ENCODE data around the gene PIM1. TPM values are rescaled to one million over a fixed set of nuclear protein-coding genes. Genes with fewer than 3 reads are reported as not detected.

The PIM1 gene
- total RNA-seq, 1 experiment from 2014 or later, result 18.6 TPM

GRCh38 chr6:37205997-37206340 is 36.0 kb downstream of the PIM1 start:
- intact Hi-C loops (cut with micrococcal nuclease; ENCODE audit: unreplicated experiment), result loop anchor here (5.0 kb wide), 1 partner anchor 104 kb away; no protein-coding TSS in a partner anchor
- Mint-ChIP-seq H3K9me3 (ENCODE audit: low read depth, unreplicated experiment) (no peaks in the 10 kb centered on the region), H3K27ac (ENCODE audit: unreplicated experiment) (no peak overlapping the region), H3K4me3 (ENCODE audit: low read depth, unreplicated experiment) (no peak overlapping the region), H3K27me3 (ENCODE audit: unreplicated experiment) (peaks cover under 1% of the 10 kb centered on the region), H3K4me1 (ENCODE audit: low read depth, unreplicated experiment) (peaks cover 39% of the 10 kb centered on the region), H3K36me3 (ENCODE audit: insufficient read depth, unreplicated experiment) (no peaks in the 10 kb centered on the region)
- BruUV-seq (replicated peaks), result no TSS peak
- no peak for TF ChIP-seq CTCF (IDR thresholded peaks at IDR 0.05; ENCODE audit: unreplicated experiment)
- no peak for DNase-seq
- CTCF ChIA-PET, result no interaction called here

- Mint-ChIP-seq H3K9me3 (ENCODE audit: low read depth, unreplicated experiment) (no peaks in the 10 kb centered on the region), H3K36me3 (ENCODE audit: insufficient read depth, unreplicated experiment) (no peaks in the 10 kb centered on the region), H3K27me3 (ENCODE audit: unreplicated experiment) (no peaks in the 10 kb centered on the region), H3K27ac (ENCODE audit: unreplicated experiment) (no peak overlapping the region), H3K4me1 (ENCODE audit: low read depth, unreplicated experiment) (peaks cover 39% of the 10 kb centered on the region), H3K4me3 (ENCODE audit: low read depth, unreplicated experiment) (no peak overlapping the region)
- TF ChIP-seq CTCF (IDR thresholded peaks at IDR 0.05; ENCODE audit: unreplicated experiment), result no peak
- CTCF ChIA-PET, result interaction anchor here (0.7 kb wide), 1 partner anchor 191 kb away, joined by 3 read pairs; no protein-coding TSS in a partner anchor
- BruUV-seq (replicated peaks), result no TSS peak
- no peak for DNase-seq
- intact Hi-C loops (cut with micrococcal nuclease; ENCODE audit: unreplicated experiment), result loop anchor here (5.0 kb wide), 1 partner anchor 104 kb away; no protein-coding TSS in a partner anchor
These were observed 36.7 kb downstream of the PIM1 start for GRCh38 chr6:37206622-37207021.

GRCh38 chr6:37207903-37208456 is 38.0 kb downstream of the PIM1 start:
- peak; percentile 95 for DNase-seq
- no peaks in the 10 kb centered on the region for H3K9me3 Mint-ChIP-seq (ENCODE audit: low read depth, unreplicated experiment)
- peak; percentile 89 for TF ChIP-seq CTCF (IDR thresholded peaks at IDR 0.05; ENCODE audit: unreplicated experiment)
- intact Hi-C loops (cut with micrococcal nuclease; ENCODE audit: unreplicated experiment), result loop anchor here (1.0 to 5.0 kb wide), 3 partner anchors 36 to 441 kb away; no protein-coding TSS in a partner anchor
- no peaks in the 10 kb centered on the region for H3K27me3 Mint-ChIP-seq (ENCODE audit: unreplicated experiment)
- no TSS peak for BruUV-seq (replicated peaks)
- H3K27ac Mint-ChIP-seq (ENCODE audit: unreplicated experiment), result no peak overlapping the region
- H3K4me3 Mint-ChIP-seq (ENCODE audit: low read depth, unreplicated experiment), result no peak overlapping the region
- H3K36me3 Mint-ChIP-seq (ENCODE audit: insufficient read depth, unreplicated experiment), result no peaks in the 10 kb centered on the region
- peaks cover 28% of the 10 kb centered on the region for H3K4me1 Mint-ChIP-seq (ENCODE audit: low read depth, unreplicated experiment)
- CTCF ChIA-PET, result interaction anchor here (0.7 to 6.6 kb wide), 4 partner anchors 156 to 316 kb away, joined by 3 to 185 read pairs (median 4); no protein-coding TSS in a partner anchor

DNA sequence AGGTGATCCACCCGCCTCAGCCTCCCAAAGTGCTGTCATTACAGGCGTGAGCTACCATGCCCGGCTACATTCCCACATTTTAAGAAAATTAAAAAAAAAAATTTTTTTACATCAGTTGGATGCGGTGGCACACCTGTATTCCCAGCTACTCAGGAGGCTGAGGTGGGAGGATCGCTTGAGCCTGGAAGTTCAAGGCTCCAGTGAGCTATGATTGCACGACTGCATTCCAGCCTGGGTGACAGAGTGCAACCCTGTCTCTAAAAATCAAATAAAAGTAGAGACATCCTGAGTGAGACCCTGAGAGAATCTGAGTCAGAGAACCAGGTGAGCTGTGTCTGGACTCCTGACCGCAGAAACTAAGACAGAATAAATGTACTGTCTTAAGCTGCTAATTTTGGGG is 38.8 kb downstream of the PIM1 start:
- Mint-ChIP-seq H3K27ac (ENCODE audit: unreplicated experiment) (no peak overlapping the region), H3K9me3 (ENCODE audit: low read depth, unreplicated experiment) (no peaks in the 10 kb centered on the region), H3K36me3 (ENCODE audit: insufficient read depth, unreplicated experiment) (no peaks in the 10 kb centered on the region), H3K4me1 (ENCODE audit: low read depth, unreplicated experiment) (peaks cover 20% of the 10 kb centered on the region), H3K4me3 (ENCODE audit: low read depth, unreplicated experiment) (no peak overlapping the region), H3K27me3 (ENCODE audit: unreplicated experiment) (peaks cover 1% of the 10 kb centered on the region)
- intact Hi-C loops (cut with micrococcal nuclease; ENCODE audit: unreplicated experiment), result loop anchor here (1.0 to 5.0 kb wide), 3 partner anchors 36 to 442 kb away; no protein-coding TSS in a partner anchor
- CTCF ChIA-PET, result interaction anchor here (0.6 to 6.6 kb wide), 6 partner anchors 79 to 315 kb away, joined by 3 to 185 read pairs (median 3); no protein-coding TSS in a partner anchor
- no TSS peak for BruUV-seq (replicated peaks)
- DNase-seq, result no peak
- TF ChIP-seq CTCF (IDR thresholded peaks at IDR 0.05; ENCODE audit: unreplicated experiment), result no peak
